Activated CD4-positive, alpha-beta T cell treated with anti-CD3 and anti-CD28 coated beads, Interleukin-2, Interleukin-4, amounts not matched to agents 100 ng/mL and 50 ng/mL, durations not matched to agents 16 hours and 8 hours (primary cell): ENCODE data around the gene RIPK4.

Source experiments
- DNase-seq: peaks from one replicate; pipeline ENCODE4 v3.0.0-alpha.2; 2020; ENCODE audit warnings: low spot score

Gene RIPK4

DNA sequence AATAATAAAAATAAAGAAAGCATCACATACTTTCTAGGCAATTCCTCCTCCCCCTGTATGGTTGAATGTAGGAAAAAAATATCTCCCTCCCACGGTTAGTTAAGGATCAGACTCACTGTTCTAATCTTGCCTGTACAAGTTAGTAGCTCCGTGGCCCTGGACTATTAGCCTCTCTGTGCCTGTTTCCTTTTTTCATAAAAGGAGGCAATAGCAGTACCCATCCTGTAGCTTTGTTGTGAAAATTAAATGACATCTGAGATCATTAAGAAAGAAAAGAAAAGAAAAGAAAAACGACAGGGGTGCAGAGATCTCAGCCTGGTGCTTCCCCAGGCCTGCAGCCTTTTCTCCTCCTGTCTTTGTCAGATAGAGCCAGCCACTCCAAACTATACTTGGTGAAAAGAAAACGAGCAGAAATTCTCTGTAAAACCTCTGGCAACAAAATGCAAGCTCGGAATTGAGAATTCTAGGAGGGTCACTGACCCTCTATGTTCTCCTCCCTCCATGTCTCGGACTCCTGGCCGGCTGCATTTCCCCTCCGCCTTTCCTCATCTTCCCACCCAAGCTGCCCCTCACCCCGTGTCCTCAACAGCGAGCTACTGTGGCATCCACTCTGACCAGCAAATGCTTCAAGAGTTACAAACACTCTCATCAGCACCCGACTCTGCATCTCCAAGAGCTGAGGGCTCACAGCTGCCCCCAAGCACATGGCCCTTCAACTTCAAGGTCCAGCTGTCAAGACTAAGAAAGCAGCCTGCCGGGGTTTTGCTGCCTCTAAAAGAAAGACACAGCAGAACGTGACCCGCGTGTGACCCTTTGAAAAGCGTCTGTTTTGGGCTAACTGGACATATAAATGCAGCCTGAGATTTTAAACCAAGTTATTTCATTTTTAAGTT is 13.6 kb downstream of the RIPK4 start:
- no peak for DNase-seq

DNA sequence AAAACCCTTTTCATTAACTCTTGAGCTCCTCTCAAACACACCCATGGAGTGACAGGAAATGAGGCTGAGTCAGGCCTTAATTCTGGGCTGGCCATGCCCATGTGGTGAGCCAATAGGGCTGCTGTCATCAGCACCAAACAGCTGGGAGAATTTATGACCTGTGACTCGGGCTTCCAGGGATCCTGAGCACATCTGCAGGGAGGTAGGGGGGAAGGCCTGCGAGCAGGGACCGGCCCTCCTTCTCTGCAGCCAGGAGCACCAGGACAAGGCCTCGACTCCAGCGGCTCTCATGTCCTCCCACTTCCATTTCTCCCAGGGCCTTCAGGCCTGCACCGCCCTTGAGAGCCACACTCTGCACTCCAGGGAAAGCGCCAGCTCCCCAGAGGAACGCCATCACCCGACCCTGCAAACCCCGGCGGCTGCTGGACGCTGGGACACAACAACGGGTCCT is 14.6 kb downstream of the RIPK4 start:
- DNase-seq = no peak

DNA sequence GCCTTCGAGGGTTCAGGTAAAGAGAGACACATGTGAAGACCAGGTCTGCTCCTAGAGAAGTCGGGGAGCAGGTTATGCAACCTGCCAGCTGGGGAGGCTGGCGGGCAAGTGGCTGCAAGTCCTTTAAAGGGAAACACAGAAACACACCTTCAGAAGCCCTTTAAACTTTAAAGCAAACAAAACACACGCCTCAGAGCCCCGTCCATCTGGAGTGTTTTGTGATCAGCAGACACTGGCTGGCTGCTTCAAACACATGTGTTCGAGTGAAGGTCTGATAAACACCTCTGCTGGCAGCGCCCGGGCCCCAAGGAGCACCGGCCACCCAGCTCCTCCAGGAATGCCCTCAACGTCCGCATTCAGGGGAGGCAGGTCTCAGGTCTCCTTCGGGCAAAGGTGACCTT is 15.2 kb downstream of the RIPK4 start:
- no peak for DNase-seq

DNA sequence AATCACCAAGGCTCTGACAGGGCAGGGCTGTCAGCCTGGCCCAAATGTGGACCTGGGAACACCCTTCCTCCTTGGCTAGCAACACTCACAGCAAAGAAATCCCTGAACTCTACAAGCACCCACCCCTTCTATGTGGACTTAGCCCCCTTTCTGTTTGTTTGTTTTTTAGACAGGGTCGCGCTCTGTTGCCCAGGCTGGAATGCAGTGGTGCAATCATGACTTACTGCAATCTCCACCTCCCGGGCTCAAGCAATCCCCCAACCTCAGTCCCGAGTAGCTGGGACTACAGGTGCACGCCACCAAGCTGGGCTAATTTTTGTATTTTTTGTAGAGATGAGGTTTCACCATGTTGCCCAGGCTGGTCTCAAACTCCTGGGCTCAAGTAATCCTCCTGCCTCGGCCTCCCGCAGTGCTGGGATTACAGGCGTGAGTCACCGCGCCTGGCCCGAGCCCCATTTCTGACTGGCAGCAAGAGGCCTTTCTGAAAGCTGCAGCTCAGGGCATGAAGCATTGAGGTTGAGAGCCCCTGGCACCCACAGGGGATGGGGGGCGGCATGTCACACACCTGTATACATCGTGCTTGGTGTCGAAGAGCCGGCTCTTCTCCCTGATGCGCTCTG is 16.2 kb downstream of the RIPK4 start:
- DNase-seq = no peak

- no peak for DNase-seq
Observed at GRCh38 chr21:41750051-41750450, 16.8 kb downstream of the RIPK4 start.

GRCh38 chr21:41749286-41749685 is 17.6 kb downstream of the RIPK4 start:
- no peak for DNase-seq

DNA sequence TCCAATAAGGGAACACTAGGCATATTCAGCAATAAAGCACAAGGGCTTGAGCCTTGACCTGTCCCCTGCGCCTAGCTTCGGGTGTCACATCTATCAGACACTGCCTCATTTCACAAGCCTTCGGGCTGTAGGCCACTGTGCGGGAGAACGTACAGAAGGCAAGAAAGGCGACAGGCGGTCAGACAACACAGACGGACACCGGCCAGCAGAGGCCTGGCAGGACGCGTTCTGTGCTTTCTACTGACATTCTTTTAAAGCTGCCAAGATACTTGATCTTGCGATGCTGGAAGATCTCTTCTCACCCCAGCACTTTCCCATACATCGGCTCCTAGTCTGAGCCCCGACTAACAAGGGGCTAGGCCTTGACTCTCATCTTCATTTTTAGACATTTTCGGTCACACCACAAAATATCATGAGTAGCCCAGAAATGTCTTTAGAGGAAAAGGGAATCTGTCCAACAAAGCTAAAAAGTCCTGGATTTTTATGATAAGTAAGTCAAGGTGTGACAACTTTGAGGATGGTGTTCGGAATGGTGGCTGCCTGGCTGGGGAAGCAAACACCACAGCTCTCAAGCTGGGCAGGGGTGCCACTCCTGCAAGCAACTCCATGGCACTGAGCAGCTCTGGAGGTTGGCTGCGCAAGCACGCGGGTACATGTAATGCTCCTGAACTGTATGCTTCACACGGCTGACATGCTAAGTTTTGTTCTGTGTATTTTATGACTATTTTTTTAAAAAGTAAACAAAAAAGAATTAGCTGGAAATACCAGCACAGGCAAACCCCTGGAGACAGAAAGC is 18.7 kb downstream of the RIPK4 start:
- no peak for DNase-seq

DNA sequence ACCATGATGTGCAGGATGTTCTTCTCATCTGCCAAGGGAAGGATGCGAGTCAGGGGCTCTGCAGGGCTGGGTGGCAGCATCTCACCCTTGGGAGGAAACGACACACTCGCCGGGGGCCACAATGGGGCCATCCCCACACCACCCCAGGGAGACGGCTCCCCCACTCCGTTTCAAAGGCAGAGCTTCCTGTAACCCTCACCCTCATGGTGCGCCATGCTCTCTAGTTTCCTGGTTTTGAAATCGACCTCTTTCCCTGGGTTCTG is 20.2 kb downstream of the RIPK4 start:
- DNase-seq = no peak

- DNase-seq = no peak
Observed at GRCh38 chr21:41745971-41746743, 20.7 kb downstream of the RIPK4 start.

DNA sequence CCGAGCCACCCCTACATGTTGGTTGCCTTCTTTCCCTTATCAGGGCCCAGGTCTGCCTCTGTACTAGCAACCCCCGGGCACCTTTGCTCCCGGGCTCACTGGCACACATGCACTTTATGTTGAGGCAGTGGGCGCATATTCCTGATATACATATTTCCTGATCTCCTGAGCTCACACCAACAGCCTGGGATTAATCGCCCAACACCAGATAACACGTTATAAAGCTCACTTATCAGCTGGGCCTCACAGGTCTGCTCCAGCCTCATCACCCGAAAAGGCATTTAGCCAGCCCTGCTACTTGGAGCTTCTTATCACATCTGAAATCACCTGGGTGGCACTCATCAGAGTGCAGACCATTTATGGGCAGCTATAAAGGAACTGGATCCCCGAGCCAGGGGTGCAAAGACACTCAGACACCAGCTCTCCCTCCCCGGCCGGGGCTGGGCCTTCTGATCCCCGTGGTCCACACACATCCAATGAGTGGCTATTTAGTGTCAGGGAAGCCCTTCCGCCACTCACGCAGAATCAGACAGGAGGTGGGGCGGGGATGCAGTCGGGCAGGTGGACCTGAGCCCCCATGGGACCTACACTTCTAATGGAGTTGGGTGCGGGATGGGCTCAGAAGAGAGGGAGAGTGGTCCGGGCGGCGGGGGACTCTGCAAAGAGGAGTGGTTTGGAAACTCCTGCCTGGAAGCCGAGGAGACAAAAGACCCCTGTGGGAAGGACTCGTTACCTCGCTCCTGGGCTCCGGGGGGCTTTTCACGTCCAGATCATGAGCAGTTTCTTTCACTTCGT is 21.6 kb downstream of the RIPK4 start:
- DNase-seq = no peak

DNA sequence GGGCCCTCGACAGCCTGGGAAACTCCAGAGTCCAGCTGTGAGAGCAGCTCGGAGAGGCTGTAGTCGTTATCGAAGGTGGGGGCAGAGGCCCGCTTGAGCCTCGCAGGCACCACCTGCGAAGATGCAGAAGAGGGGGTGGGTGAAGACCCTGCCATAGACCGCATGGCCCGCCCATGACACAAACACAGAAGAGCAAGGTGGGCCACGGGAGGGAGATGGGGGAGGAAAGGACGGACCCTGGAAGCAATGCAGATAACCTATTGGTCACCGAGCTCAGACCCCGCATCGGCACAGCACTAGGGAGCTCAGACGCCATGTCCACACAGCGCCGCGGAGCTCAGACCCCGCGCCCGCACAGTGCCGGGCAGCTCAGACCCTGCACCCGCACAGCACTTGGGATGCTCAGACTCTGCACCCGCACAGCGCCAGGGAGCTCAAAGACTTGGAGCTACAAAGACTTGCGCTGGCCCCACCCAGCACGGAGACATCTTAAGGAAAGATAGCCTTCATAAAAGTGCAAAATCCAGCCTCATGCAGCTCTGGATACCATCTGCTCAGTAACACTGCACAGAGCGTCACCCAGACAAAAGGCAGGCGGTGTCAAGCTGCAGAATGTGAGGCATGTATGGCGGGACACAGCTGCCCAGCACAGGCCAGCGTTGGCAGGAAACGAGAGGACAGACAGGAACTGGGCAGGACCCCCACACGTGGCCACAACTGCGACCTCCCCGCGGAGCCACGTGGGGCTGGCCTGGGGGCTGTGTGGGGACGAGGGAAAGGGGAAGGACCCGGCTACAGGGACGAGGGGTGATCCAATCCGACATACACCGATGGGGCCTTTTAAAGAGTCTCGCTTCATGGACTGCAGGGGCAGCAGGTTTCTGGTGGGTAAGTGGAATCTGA is 22.6 kb downstream of the RIPK4 start:
- DNase-seq = no peak

DNA sequence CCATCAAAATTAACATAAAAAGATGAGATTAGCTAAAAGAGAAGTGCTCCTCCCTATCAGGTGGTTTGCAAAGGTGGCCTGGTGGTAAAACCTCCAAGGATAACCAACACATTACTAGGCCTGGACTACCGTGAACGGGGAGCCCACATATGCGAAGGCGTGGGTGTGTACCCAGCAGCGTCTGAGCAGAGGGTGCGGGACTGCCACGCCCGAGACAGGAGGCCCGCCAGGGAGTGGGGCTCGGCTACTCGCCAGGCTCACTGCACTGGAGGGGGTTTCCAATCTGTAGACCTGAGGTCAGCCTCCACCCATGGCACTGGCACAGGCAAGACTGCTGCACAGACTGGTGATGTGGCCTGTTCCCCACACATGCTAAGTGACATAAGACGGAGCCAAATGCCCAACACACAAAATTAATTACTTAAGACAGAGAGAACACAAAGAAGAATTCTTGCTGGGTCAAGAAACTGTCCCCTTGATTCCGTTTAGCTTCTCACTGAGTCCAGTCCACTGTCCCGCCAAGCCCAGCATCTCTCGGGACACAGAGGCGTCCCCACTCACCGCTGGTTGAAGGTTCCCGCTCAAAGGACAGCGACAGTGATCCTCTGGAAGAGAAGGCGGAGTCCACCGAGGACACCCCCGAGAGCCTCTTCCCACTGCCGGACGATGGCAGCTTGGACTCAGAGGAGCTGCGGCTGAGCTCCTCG is 23.4 kb downstream of the RIPK4 start:
- no peak for DNase-seq

GRCh38 chr21:41742073-41742875 is 24.6 kb downstream of the RIPK4 start:
- no peak for DNase-seq

DNA sequence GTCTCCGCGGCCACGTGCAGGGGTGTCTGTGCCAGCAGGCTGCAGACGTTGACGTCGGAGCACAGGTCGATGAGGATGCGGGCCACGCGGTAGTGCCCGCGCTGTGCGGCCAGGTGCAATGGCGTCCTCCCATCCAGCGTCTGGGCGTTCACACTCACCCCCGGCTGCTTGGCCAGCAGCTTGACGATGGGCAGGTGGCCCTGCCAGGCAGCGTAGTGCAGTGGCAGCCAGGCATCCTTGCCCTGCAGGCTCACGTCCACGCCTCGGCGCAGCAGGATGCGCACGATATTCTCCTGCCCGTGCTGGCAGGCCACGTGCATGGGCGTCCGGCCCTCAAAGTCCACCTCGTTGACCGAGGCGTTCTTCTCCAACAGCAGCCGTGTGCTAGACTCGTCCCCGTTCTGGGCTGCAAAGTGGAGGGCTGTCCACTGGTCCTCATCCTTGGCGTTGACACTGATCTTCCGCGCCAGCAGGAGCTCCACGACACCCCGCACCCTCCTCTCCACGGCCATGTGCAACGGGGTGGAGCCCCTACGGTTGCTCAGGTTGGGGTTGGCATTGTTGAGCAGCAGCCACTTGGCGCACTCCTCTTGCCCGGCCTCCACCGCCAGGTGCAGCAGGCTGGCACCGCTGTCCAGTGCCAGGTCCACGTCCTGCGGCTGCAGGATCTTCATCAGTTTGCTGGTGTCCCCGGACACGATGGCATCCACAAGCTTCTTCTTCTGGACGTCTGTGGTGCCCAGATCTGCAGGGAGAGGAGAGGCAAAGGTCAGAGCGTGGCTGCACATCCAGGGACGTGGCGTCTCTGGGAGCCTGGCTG is 25.4 kb downstream of the RIPK4 start:
- DNase-seq = no peak

GRCh38 chr21:41740604-41741252 is 26.1 kb downstream of the RIPK4 start:
- no peak for DNase-seq

DNA sequence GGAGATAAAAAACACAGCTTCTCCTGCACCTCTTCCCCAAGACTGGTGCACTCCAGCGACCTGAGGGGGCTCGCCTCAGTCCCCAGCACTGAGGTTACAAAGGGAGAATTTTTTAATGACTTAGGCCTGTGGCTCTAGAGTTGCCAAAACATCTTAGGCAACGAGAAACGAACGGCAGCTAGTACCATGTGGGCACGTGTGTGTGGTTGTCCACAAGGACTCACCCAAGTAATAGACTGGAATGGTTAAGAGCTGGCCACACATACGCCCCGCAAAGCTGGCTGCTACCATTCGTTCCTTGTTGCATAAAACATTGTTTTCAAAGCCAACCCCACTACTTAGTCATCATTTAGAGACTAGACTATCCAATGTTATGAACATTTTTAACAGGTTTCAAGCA is 26.9 kb downstream of the RIPK4 start:
- DNase-seq = no peak

DNA sequence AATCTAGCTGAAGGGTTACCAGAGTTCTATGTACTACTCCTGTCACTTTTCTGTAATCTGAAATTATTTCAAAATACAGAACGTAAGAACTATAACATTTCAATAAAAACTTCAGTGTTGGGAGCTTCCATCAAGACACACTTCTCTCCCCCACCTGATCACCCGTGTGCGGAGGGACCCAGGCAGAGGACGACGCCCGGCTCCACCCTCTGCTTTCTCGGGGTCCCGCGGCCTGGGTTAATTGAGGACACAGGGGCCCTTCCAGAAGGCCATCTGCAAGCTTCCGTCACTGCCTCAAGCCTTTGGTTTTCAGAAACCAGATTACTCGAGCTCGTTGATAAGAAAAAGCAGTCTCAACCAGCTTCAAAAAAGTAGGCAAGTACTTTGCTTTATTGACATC is 27.8 kb downstream of the RIPK4 start:
- DNase-seq = no peak
